ENCODE data around the gene FAM241B. TPM values are rescaled to one million over a fixed set of nuclear protein-coding genes. Genes with fewer than 3 reads are reported as not detected.

Gene FAM241B
- total and polyA plus RNA-seq, 2 donors (not counting 1 experiment from before 2014, with no cell fraction given) = 0.54 to 0.64 TPM

- POLR2A ChIA-PET = no interaction called here
- ATAC-seq (ENCODE audit: low read depth) = no peak
- Mint-ChIP-seq H3K4me3 (no peak overlapping the region), H3K27ac (no peak overlapping the region), H3K9me3 (ENCODE audit: insufficient read depth) (no peaks in the 10 kb centered on the region), H3K4me1 (no peaks in the 10 kb centered on the region), H3K27me3 (peaks cover 29% of the 10 kb centered on the region)
- H3K27ac ChIP-seq (ENCODE audit: low read length in 2 of 2) = no peak overlapping the region
- peaks cover 0 to 2% (median 0%) of the 10 kb centered on the region in 3 donors for H3K9me3 ChIP-seq (ENCODE audit: control extremely low read depth in 1 of 3, control insufficient read depth in 2 of 3, insufficient read depth in 1 of 3, low read length in 2 of 3)
- CTCF ChIA-PET = no interaction called here
- H3K36me3 ChIP-seq (replicated peaks in 1 of 2; ENCODE audit: control extremely low read depth in 1 of 2, control insufficient read depth in 1 of 2, extremely low read depth in 1 of 2, insufficient read depth in 2 of 2, low read length in 1 of 2) = no peaks in the 10 kb centered on the region
- no peak overlapping the region for H3K9ac ChIP-seq (ENCODE audit: low read length)
- H4K20me1 ChIP-seq (ENCODE audit: control insufficient read depth, insufficient read depth, low read length, poor library complexity, severe bottlenecking) = no peaks in the 10 kb centered on the region
- no peak for DNase-seq
- no peaks in the 10 kb centered on the region for H3K4me1 ChIP-seq (ENCODE audit: control insufficient read depth in 2 of 2, insufficient read depth in 2 of 2, low read length in 2 of 2)
- H3K4me3 ChIP-seq (ENCODE audit: control extremely low read depth in 1 of 5, extremely low read depth in 1 of 5, insufficient read depth in 1 of 5, low read depth in 2 of 5, low read length in 4 of 5) = no peak overlapping the region
- H3K27me3 ChIP-seq (replicated peaks in 1 of 4; ENCODE audit: control extremely low read depth in 1 of 4, control insufficient read depth in 3 of 4, insufficient read depth in 4 of 4, low read length in 3 of 4) = peaks cover 0 to 2% (median 0%) of the 10 kb centered on the region in 4 experiments
- 91% methylated on average over 16 of the region's 20 CpGs for WGBS (ENCODE audit: insufficient coverage)
- no peak overlapping the region for H2AFZ ChIP-seq (ENCODE audit: insufficient read depth, low read depth, low read length, poor library complexity, severe bottlenecking)
- intact Hi-C loops (cut with micrococcal nuclease) = no loop called here
- no peak overlapping the region for H3K4me2 ChIP-seq (replicated peaks; ENCODE audit: low read depth, low read length, poor library complexity, severe bottlenecking)
- no peaks in the 10 kb centered on the region for H3K79me2 ChIP-seq (ENCODE audit: control insufficient read depth, insufficient read depth, low read length)
- TF ChIP-seq EZH2 (IDR thresholded peaks at IDR 0.05; ENCODE audit: borderline replicate concordance, insufficient read depth, low read depth, low read length, poor library complexity, severe bottlenecking) (no peak), CTCF (IDR thresholded peaks at IDR 0.05) (no peak)
These were observed 48.1 kb downstream of the FAM241B start for GRCh38 chr10:69677985-69678654.

DNA sequence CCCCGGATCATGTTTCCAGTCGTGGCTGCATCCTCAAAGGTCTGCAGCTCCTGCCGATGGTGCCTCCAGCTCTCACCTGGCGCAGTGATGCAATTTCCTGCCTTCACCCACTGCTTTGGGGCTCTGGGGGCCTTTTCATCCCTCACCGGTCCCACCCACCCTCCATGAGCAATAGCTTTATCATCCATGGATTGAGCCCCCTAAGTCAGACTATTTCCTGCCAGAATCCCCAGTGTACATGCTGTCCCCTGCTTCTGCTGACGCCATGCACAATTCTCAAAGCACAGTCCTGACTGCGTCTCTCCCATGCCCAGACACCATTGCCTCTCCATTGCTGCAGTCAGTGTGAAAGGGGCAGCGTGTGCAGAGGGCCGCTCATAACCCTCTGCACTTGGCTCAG lies 49.7 kb downstream of the FAM241B start:
- H3K36me3 ChIP-seq (replicated peaks in 1 of 2; ENCODE audit: control extremely low read depth in 1 of 2, control insufficient read depth in 1 of 2, extremely low read depth in 1 of 2, insufficient read depth in 2 of 2, low read length in 1 of 2) = no peaks in the 10 kb centered on the region
- ATAC-seq (ENCODE audit: low read depth) = no peak
- H3K27me3 ChIP-seq (replicated peaks in 1 of 4; ENCODE audit: control extremely low read depth in 1 of 4, control insufficient read depth in 3 of 4, insufficient read depth in 4 of 4, low read length in 3 of 4) = peaks cover 0 to 2% (median 0%) of the 10 kb centered on the region in 4 experiments
- H3K4me1 Mint-ChIP-seq = no peaks in the 10 kb centered on the region
- no peaks in the 10 kb centered on the region for H3K4me1 ChIP-seq (ENCODE audit: control insufficient read depth in 2 of 2, insufficient read depth in 2 of 2, low read length in 2 of 2)
- POLR2A ChIA-PET = interaction anchor here (0.6 kb wide), 1 partner anchor 1604 kb away, joined by 6 read pairs; no protein-coding TSS in a partner anchor
- CTCF ChIA-PET = no interaction called here
- H3K4me3 ChIP-seq (ENCODE audit: control extremely low read depth in 1 of 5, extremely low read depth in 1 of 5, insufficient read depth in 1 of 5, low read depth in 2 of 5, low read length in 4 of 5) = no peak overlapping the region
- peaks cover 0 to 2% (median 0%) of the 10 kb centered on the region in 3 donors for H3K9me3 ChIP-seq (ENCODE audit: control extremely low read depth in 1 of 3, control insufficient read depth in 2 of 3, insufficient read depth in 1 of 3, low read length in 2 of 3)
- DNase-seq = no peak
- H3K79me2 ChIP-seq (ENCODE audit: control insufficient read depth, insufficient read depth, low read length) = no peaks in the 10 kb centered on the region
- no peak overlapping the region for H2AFZ ChIP-seq (ENCODE audit: insufficient read depth, low read depth, low read length, poor library complexity, severe bottlenecking)
- no peak overlapping the region for H3K27ac Mint-ChIP-seq
- H3K27ac ChIP-seq (ENCODE audit: low read length in 2 of 2) = no peak overlapping the region
- no peak overlapping the region for H3K9ac ChIP-seq (ENCODE audit: low read length)
- no peaks in the 10 kb centered on the region for H4K20me1 ChIP-seq (ENCODE audit: control insufficient read depth, insufficient read depth, low read length, poor library complexity, severe bottlenecking)
- no peaks in the 10 kb centered on the region for H3K9me3 Mint-ChIP-seq (ENCODE audit: insufficient read depth)
- H3K4me2 ChIP-seq (replicated peaks; ENCODE audit: low read depth, low read length, poor library complexity, severe bottlenecking) = no peak overlapping the region
- intact Hi-C loops (cut with micrococcal nuclease) = no loop called here
- TF ChIP-seq EZH2 (IDR thresholded peaks at IDR 0.05; ENCODE audit: borderline replicate concordance, insufficient read depth, low read depth, low read length, poor library complexity, severe bottlenecking) (no peak), CTCF (IDR thresholded peaks at IDR 0.05) (no peak)
- WGBS (ENCODE audit: insufficient coverage) = 80% methylated on average over 9 of the region's 9 CpGs
- H3K4me3 Mint-ChIP-seq = no peak overlapping the region
- peaks cover 28% of the 10 kb centered on the region for H3K27me3 Mint-ChIP-seq
